Hindlimb muscle (tissue), 1 donor: Measurements from ENCODE around the gene SYNJ1. TPM values are rescaled to one million over a fixed set of nuclear protein-coding genes. Genes with fewer than 3 reads are reported as not detected.
"Not testable (repeated sequence)": the region's sequence is repeated elsewhere in the genome, so short reads cannot be mapped to it uniquely, and the experiment has no call there.

ENCODE experiments used
- DNase-seq: peaks from one replicate; pipeline ENCODE4 v3.0.0-alpha.2; 2013
- polyA plus RNA-seq: library from polyadenylated mRNA; unstranded; fragments of 120-200 nt; gene quantifications from one replicate; pipeline ENCODE4 v1.2.1, GENCODE V29; 2013; ENCODE audit not compliant: insufficient read length

Gene SYNJ1
- polyA plus RNA-seq, 1 donor: 6.0 TPM

- peak; percentile 11 for DNase-seq
Observed at GRCh38 chr21:32611471-32611997, 116.3 kb downstream of the SYNJ1 start.

- DNase-seq: not testable (repeated sequence)
Observed at GRCh38 chr21:32610940-32611339, 116.9 kb downstream of the SYNJ1 start.

GRCh38 chr21:32608851-32609250 lies 119.0 kb downstream of the SYNJ1 start:
- DNase-seq: no peak

- no peak for DNase-seq
Observed at GRCh38 chr21:32605469-32605868, 122.3 kb downstream of the SYNJ1 start.

GRCh38 chr21:32604464-32604863 lies 123.3 kb downstream of the SYNJ1 start:
- no peak for DNase-seq

GRCh38 chr21:32603131-32603530 lies 124.7 kb downstream of the SYNJ1 start:
- DNase-seq: no peak

GRCh38 chr21:32602099-32602498 lies 125.7 kb downstream of the SYNJ1 start:
- DNase-seq: no peak

- no peak for DNase-seq
Observed at GRCh38 chr21:32599526-32599925, 128.3 kb downstream of the SYNJ1 start.

- DNase-seq: no peak
Observed at GRCh38 chr21:32599091-32599490, 128.7 kb downstream of the SYNJ1 start.

GRCh38 chr21:32597205-32597604 lies 130.6 kb downstream of the SYNJ1 start:
- DNase-seq: no peak

GRCh38 chr21:32595431-32595830 lies 132.4 kb downstream of the SYNJ1 start:
- no peak for DNase-seq

GRCh38 chr21:32593690-32594089 lies 134.1 kb downstream of the SYNJ1 start:
- no peak for DNase-seq

- DNase-seq: no peak
Observed at GRCh38 chr21:32592929-32593502, 134.8 kb downstream of the SYNJ1 start.

- no peak for DNase-seq
Observed at GRCh38 chr21:32590130-32590529, 137.7 kb downstream of the SYNJ1 start.

- no peak for DNase-seq
Observed at GRCh38 chr21:32587651-32588050, 140.2 kb downstream of the SYNJ1 start.

- DNase-seq: no peak
Observed at GRCh38 chr21:32587120-32587519, 140.7 kb downstream of the SYNJ1 start.

GRCh38 chr21:32585970-32586369 lies 141.8 kb downstream of the SYNJ1 start:
- DNase-seq: no peak

- no peak for DNase-seq
Observed at GRCh38 chr21:32585042-32585710, 142.6 kb downstream of the SYNJ1 start, which contains the start of gene TCP10L. TCP10L (minus strand) TSS chr21:32585523; CDS start chr21:32584304, 1,219 bp downstream.

- DNase-seq: no peak
Observed at GRCh38 chr21:32584472-32584871, 143.3 kb downstream of the SYNJ1 start.

- no peak for DNase-seq
Observed at GRCh38 chr21:32581732-32582131, 146.1 kb downstream of the SYNJ1 start.

- no peak for DNase-seq
Observed at GRCh38 chr21:32580949-32581348, 146.9 kb downstream of the SYNJ1 start.
